Osteoblast (primary cell): ENCODE measurements around the gene RACK1. TPM values are rescaled to one million over a fixed set of nuclear protein-coding genes. Genes with fewer than 3 reads are reported as not detected.
A peak's percentile ranks its signal among the peaks of the same experiment; 100 is the strongest.

Source experiments
- DNase-seq: peaks from one replicate; pipeline ENCODE4 v3.0.0; 2011; ENCODE audit warnings: low spot score, mixed read lengths; ENCODE audit not compliant: insufficient read length; ENCODE audit errors: missing footprints
- H2AFZ ChIP-seq: 2 replicates; pipeline ENCODE4 v1.6.0; 2011; ENCODE audit warnings: mild to moderate bottlenecking, low read length
- H3K27ac ChIP-seq: 2 replicates; pipeline ENCODE4 v1.5.1; 2011; ENCODE audit warnings: mild to moderate bottlenecking, low read depth, low read length, moderate library complexity
- H3K27me3 ChIP-seq: 2 replicates; pipeline ENCODE4 v1.6.0; 2012; ENCODE audit warnings: mild to moderate bottlenecking, control low read depth, inconsistent platforms, low read length, moderate library complexity; ENCODE audit not compliant: insufficient read depth
- H3K36me3 ChIP-seq: 2 replicates; pipeline ENCODE4 v1.5.1; 2011; ENCODE audit warnings: mild to moderate bottlenecking, low read length, control low read depth, moderate library complexity; ENCODE audit not compliant: insufficient read depth
- H3K4me1 ChIP-seq: 2 replicates; pipeline ENCODE4 v1.5.1; 2011; ENCODE audit warnings: mild to moderate bottlenecking, low read length, control low read depth, moderate library complexity; ENCODE audit not compliant: insufficient read depth
- H3K4me2 ChIP-seq: 2 replicates; pipeline ENCODE4 v1.6.0; 2011; ENCODE audit warnings: mild to moderate bottlenecking, low read length; ENCODE audit not compliant: insufficient read depth
- H3K4me3 ChIP-seq: fragments of 200-600 bp; sonication (generic); 3 replicates; pipeline ENCODE4 v1.5.1; 2012; ENCODE audit warnings: mild to moderate bottlenecking, low read length, inconsistent platforms; ENCODE audit not compliant: insufficient read depth
- H3K79me2 ChIP-seq: 2 replicates; pipeline ENCODE4 v1.6.0; 2012; ENCODE audit warnings: mild to moderate bottlenecking, low read length, control low read depth, inconsistent platforms; ENCODE audit not compliant: insufficient read depth
- H3K9me3 ChIP-seq: 2 replicates; pipeline ENCODE4 v1.5.1; 2011; ENCODE audit warnings: low read depth, low read length, control low read depth
- H4K20me1 ChIP-seq: 2 replicates; pipeline ENCODE4 v1.6.0; 2012; ENCODE audit warnings: mild to moderate bottlenecking, low read length, control low read depth; ENCODE audit not compliant: insufficient read depth
- total RNA-seq: library from RNA; depleted of rRNA; stranded (reverse); fragments of >200 nt; gene quantifications from 2 replicates; pipeline ENCODE4 v1.2.3, GENCODE V29; 2012
- TF ChIP-seq, protein P1 (sequence below): IDR thresholded peaks from 2 replicates; pipeline ENCODE4 v1.5.1; 2011; ENCODE audit warnings: mild to moderate bottlenecking, low read depth, low read length, moderate library complexity; ENCODE audit errors: extremely low read depth

The RACK1 gene
- total RNA-seq, 1 donor: 4,007 TPM

DNA sequence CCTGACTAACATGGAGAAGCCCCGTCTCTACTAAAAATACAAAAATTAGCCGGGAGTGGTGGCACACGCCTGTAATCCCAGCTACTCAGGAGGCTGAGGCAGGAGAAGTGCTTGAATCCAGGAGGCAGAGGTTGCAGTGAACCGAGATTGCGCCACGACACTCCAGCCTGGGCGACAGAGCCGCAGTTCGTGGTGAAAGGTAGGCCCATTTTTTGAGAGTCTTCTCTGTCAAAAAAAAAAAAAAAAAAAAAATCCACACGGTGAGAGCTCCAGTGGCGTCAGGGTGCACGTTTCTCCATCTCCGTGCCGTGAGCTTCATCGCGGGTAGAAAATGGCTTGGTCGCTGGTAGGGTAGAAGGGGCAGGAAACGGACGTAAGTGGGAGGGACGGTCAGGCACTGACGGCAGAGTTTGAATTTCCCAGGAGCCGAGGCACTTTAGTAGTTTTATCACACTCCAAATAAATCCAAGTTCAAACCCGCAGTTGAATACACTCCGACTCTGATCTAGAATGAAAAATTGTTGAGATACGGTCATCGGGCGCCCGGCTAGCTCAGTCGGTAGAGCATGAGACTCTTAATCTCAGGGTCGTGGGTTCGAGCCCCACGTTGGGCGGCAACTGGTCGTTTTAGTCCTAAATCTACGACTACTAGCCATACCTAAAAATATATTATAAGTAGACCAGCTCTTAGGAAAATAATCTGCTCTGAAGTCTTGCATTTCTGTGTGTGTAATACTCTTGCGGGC lies 36.3 kb downstream of the RACK1 start:
- Histone ChIP-seq H3K27ac (peak overlapping the region; percentile 86), H4K20me1 (no peaks in the 10 kb centered on the region), H3K4me1 (peaks cover 5% of the 10 kb centered on the region), H3K36me3 (no peaks in the 10 kb centered on the region), H3K4me3 (peak overlapping the region; percentile 79), H3K9me3 (no peaks in the 10 kb centered on the region), H2AFZ (peak overlapping the region; percentile 89), H3K4me2 (peak overlapping the region; percentile 84), H3K79me2 (no peaks in the 10 kb centered on the region), H3K27me3 (peaks cover 7% of the 10 kb centered on the region)
- peak; percentile 95 for DNase-seq
- TF ChIP-seq, protein P1, sequence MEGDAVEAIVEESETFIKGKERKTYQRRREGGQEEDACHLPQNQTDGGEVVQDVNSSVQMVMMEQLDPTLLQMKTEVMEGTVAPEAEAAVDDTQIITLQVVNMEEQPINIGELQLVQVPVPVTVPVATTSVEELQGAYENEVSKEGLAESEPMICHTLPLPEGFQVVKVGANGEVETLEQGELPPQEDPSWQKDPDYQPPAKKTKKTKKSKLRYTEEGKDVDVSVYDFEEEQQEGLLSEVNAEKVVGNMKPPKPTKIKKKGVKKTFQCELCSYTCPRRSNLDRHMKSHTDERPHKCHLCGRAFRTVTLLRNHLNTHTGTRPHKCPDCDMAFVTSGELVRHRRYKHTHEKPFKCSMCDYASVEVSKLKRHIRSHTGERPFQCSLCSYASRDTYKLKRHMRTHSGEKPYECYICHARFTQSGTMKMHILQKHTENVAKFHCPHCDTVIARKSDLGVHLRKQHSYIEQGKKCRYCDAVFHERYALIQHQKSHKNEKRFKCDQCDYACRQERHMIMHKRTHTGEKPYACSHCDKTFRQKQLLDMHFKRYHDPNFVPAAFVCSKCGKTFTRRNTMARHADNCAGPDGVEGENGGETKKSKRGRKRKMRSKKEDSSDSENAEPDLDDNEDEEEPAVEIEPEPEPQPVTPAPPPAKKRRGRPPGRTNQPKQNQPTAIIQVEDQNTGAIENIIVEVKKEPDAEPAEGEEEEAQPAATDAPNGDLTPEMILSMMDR: no peak

DNA sequence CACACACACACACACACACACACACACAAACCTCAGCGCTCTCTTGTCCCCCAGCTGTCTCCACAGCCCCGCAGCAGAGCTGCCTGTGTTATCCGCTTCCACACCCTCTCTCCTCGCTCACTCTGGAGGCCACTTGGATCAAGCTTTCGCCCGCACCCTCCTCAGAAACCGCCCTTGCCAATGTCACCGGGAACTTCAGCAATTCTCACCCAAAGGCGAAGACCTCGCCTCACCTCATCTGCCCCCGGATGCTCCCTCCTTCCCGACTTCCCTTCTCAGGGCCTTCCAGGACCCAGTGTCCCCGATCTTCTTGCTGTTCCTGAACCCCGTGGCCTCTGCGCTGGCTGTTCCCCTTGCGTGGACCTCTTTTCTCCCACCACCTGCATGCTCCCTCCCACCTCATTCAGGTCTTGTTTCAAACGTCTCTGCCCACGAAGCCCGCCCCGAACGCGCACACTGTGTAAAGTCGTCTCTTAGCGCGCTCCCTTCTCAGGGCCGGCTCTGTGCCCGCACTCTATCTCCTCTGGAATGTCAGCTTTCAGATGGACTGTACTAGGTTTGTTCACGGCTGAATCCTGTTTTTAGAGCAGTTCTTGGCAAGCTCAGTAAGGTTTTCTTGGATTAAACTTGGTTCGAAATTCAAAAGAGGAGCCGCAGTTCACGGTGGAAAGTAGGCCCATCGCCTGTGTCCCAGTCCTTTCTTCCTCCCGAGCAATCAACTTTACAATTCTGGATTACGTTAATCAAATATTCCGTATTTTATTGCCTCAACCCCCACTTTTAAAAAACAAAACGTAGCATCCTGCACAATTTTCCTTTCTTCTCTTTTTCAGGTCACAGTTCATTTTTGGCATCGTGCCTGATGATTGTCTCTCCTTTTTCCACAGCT lies 37.7 kb downstream of the RACK1 start:
- DNase-seq: peak; percentile 71
- Histone ChIP-seq H2AFZ (no peak overlapping the region), H3K4me2 (peak overlapping the region; percentile 84), H3K4me1 (peaks cover 5% of the 10 kb centered on the region), H3K9me3 (no peaks in the 10 kb centered on the region), H3K79me2 (no peaks in the 10 kb centered on the region), H3K36me3 (no peaks in the 10 kb centered on the region), H3K27me3 (peaks cover 7% of the 10 kb centered on the region), H4K20me1 (no peaks in the 10 kb centered on the region), H3K27ac (no peak overlapping the region), H3K4me3 (peak overlapping the region; percentile 79)
- TF ChIP-seq, protein P1: no peak

DNA sequence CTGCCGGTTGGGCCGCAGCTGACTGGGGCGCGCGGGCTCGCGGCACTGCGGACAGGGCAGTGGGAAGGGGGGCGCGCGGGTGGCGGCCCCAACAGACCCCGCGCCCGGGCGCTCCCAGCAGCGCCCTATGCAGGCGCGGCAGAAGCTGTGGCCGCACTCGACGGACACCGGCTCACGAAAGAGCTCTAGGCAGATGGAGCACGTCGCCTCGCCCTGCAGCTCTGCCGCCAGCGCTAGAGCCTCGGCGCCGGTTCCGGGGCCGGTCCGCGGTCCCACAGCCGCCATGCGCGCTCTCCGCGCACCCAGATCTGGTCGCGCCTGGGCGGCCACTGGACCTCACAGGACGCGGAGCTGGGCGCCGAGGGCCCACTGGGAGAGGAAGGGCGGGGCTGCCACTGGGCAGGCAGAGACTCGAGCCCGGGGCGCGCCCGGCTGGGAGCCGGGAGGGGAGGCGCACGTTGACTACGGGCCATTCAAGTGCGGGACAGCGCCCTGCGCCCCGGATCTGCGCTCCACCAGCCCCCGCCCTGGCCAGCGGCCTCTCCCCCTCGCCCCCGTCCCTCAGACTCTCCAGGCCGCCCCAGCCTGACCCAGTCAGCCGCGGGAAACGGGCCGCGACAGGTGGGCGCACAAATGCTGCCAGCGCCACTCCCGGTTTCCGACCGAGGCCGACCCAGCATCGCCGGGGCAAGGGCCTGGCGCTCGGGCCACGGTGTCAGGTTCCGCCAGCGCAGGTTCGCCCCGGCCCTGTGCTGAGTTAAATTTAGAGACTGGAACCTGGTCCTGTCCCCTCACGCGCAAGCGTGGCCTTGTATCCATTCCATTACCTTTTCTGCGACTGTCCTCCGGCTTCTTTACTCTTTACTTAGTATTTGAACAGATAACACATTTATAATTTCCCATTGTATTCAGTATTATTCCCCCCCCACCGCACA lies 38.6 kb downstream of the RACK1 start, which contains the start of gene TRIM7:
Gene TRIM7 (minus strand): TSS at position 371 of the 935 bp plus-strand sequence. CDS start 86 bp downstream, at position 285.
- Histone ChIP-seq H2AFZ (peak within 1 kb of the TSS; percentile 47), H3K9me3 (no peaks in the 10 kb centered on the region), H3K79me2 (no peaks in the 10 kb centered on the region), H3K4me3 (peak within 1 kb of the TSS; percentile 79), H3K4me2 (peak within 1 kb of the TSS; percentile 84), H3K27ac (no peak within 1 kb of the TSS), H3K36me3 (no peaks in the 10 kb centered on the region), H3K4me1 (peaks cover 5% of the 10 kb centered on the region), H3K27me3 (peaks cover 7% of the 10 kb centered on the region), H4K20me1 (no peaks in the 10 kb centered on the region)
- TF ChIP-seq, protein P1: no peak
- DNase-seq: peak; percentile 90
